Lung (tissue), 12 donors: ENCODE data around the gene ANAPC13. TPM values are rescaled to one million over a fixed set of nuclear protein-coding genes. Genes with fewer than 3 reads are reported as not detected.

ENCODE experiments used
- ATAC-seq: fragments of 200-7000 bp; cut with Tn5 transposase; one replicate; pipeline ENCODE4 v1.9.1; 2020; ENCODE audit warnings: moderate number of reproducible peaks; ENCODE audit not compliant: insufficient read depth, low FRiP score
- DNase-seq, 3 donors: peaks; one replicate each; pipeline ENCODE4 v3.0.0-alpha.2; 2013 to 2017
- H3K27ac ChIP-seq, 2 donors: one replicate each; pipeline ENCODE4 v1.5.1; 2013; ENCODE audit warnings: mild to moderate bottlenecking in 2 of 2, moderate library complexity in 2 of 2, control low read depth in 1 of 2, inconsistent platforms in 1 of 2, low read depth in 1 of 2, low read length in 1 of 2
- H3K27me3 ChIP-seq, 3 donors: one replicate each; pipeline ENCODE4 v1.5.1; 2013; ENCODE audit warnings: low read length in 2 of 3; ENCODE audit not compliant: control insufficient read depth in 3 of 3, insufficient read depth in 3 of 3
- H3K36me3 ChIP-seq, 4 donors: one replicate each; pipeline ENCODE4 v1.5.1; 2013; ENCODE audit warnings: low read length in 4 of 4, mild to moderate bottlenecking in 1 of 4, moderate library complexity in 1 of 4; ENCODE audit not compliant: control insufficient read depth in 4 of 4, insufficient read depth in 4 of 4
- H3K4me1 ChIP-seq, 5 donors: one replicate each; pipeline ENCODE4 v1.5.1; 2013; ENCODE audit warnings: low read length in 5 of 5, mild to moderate bottlenecking in 2 of 5, moderate library complexity in 1 of 5; ENCODE audit not compliant: control insufficient read depth in 5 of 5, insufficient read depth in 5 of 5
- H3K4me3 ChIP-seq: one replicate; pipeline ENCODE4 v1.5.1; 2013; ENCODE audit warnings: mild to moderate bottlenecking, control low read depth, moderate library complexity
- H3K9ac ChIP-seq, 2 donors: one replicate each; pipeline ENCODE4 v1.5.1; 2013; ENCODE audit warnings: low read length in 2 of 2, control low read depth in 1 of 2; ENCODE audit not compliant: insufficient read depth in 1 of 2
- H3K9me3 ChIP-seq, 4 donors: one replicate each; pipeline ENCODE4 v1.5.1; 2013; ENCODE audit warnings: low read length in 3 of 4, mild to moderate bottlenecking in 1 of 4, moderate library complexity in 1 of 4; ENCODE audit not compliant: control insufficient read depth in 4 of 4, insufficient read depth in 3 of 4
- WGBS, 2 donors: extraction: QIAGEN DNeasy Blood & Tissue Kit; methylation state at CpG; one replicate each; pipeline ENCODE4 v1.1.7; 2013; 5-methylcytosine and 5-hydroxymethylcytosine counted together
- polyA plus RNA-seq, 2 donors: library from polyadenylated mRNA; stranded (reverse); fragments of 200-250 nt; gene quantifications; one replicate each; pipeline ENCODE4 v1.2.1, GENCODE V29; 2013
- total RNA-seq, 2 donors: library from RNA; depleted of rRNA in 1 of 2; stranded (reverse); fragments of >200 nt in 1 of 2; gene quantifications; one replicate each; pipeline ENCODE4 v1.2.1, GENCODE V29; 2014 to 2021
- TF ChIP-seq, protein P1 (sequence below): IDR thresholded peaks from 2 replicates; pipeline ENCODE4 v1.5.1; 2012; ENCODE audit warnings: mild to moderate bottlenecking; ENCODE audit errors: control extremely low read depth, extremely low read depth
- donor health status: control.
- donor health status: control.
- donor health status: Bipolar disorder and iron deficiency.
- donor health status: healthy.
- donor health status: DM: yes; HTN: yes; CAD: no.

ANAPC13 gene
- total and polyA plus RNA-seq, 4 donors: 36.9 to 85.2 (median 63.1) TPM

DNA sequence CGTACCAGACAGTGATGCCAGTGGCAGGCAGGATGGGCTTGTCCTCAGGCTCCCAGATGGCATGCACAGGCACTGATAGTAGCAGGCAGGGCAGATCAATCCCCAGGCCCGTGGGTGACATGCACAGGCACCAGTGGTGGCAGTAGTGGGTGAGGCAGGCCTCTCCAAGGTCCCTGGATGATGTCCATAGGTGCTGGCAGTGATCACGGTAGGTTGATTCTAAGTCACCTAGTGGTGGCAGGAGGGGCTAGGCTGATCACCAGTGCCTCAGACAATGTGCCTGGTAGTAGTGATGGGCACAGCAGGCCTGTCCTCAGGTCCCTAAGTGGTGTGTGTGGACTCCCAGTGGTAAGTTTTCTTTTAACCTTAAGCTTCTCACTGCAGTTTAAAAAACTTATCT is 19.7 kb upstream of the ANAPC13 start:
- Histone ChIP-seq H3K4me1 (peaks cover 0 to 2% (median 0%) of the 10 kb centered on the region in 5 donors), H3K4me3 (no peak overlapping the region), H3K9me3 (peaks cover 0 to 3% (median 3%) of the 10 kb centered on the region in 4 donors), H3K27me3 (no peaks in the 10 kb centered on the region), H3K27ac (no peak overlapping the region), H3K36me3 (peaks cover 3 to 14% (median 7%) of the 10 kb centered on the region in 4 donors), H3K9ac (no peak overlapping the region)
- ATAC-seq: no peak
- WGBS, 2 donors: 65 to 67% methylated on average over 3 of the region's 3 CpGs
- no peak for DNase-seq
- TF ChIP-seq, protein P1, sequence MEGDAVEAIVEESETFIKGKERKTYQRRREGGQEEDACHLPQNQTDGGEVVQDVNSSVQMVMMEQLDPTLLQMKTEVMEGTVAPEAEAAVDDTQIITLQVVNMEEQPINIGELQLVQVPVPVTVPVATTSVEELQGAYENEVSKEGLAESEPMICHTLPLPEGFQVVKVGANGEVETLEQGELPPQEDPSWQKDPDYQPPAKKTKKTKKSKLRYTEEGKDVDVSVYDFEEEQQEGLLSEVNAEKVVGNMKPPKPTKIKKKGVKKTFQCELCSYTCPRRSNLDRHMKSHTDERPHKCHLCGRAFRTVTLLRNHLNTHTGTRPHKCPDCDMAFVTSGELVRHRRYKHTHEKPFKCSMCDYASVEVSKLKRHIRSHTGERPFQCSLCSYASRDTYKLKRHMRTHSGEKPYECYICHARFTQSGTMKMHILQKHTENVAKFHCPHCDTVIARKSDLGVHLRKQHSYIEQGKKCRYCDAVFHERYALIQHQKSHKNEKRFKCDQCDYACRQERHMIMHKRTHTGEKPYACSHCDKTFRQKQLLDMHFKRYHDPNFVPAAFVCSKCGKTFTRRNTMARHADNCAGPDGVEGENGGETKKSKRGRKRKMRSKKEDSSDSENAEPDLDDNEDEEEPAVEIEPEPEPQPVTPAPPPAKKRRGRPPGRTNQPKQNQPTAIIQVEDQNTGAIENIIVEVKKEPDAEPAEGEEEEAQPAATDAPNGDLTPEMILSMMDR: no peak

DNA sequence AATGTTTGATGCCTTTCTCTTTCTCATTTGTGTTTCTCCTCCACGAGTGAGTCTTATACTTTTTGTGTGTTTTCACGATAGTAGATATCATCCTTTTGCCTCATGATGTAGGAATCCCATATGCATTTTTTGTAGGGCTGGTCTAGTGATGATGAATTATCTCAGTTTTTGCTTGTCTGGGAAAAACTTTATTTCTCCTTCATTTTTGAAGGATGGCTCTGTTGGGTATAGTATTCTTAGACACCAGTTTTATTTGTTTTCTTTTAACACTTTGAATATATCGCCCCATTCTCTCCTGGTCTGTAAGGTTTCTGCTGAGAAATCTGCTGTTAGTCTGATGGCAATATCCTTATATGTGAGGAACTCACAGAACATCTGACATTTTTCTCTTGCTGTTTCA is 18.3 kb upstream of the ANAPC13 start:
- Histone ChIP-seq H3K27ac (no peak overlapping the region), H3K9ac (no peak overlapping the region), H3K9me3 (peaks cover 0 to 3% (median 3%) of the 10 kb centered on the region in 4 donors), H3K4me3 (no peak overlapping the region), H3K4me1 (peaks cover 0 to 2% (median 0%) of the 10 kb centered on the region in 5 donors), H3K36me3 (peaks cover 2 to 18% (median 3%) of the 10 kb centered on the region in 4 donors), H3K27me3 (no peaks in the 10 kb centered on the region)
- ATAC-seq (no peak), DNase-seq (no peak)
- TF ChIP-seq, protein P1: no peak
- 63 to 67% methylated on average over 3 of the region's 3 CpGs for WGBS, 2 donors

DNA sequence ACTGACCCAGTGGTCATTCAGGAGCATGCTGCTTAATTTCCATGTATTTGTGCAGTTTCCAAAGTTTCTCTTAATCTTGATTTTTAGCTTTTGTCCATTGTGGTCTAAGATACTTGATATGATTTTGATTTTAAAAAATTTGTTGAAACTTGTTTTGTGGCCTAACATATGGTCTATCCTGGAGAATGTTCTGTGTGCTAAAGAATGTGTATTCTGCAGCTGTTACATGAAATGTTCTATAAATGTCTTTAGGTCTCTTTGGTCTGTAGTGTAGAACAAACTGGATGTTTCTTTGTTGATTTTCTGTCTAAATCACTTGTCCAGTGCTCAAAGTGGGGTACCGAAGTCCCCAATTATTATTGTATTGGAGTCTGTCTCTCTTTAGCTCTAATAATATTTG is 17.5 kb upstream of the ANAPC13 start:
- TF ChIP-seq, protein P1: no peak
- DNase-seq (no peak), ATAC-seq (no peak)
- Histone ChIP-seq H3K9me3 (peaks cover 0 to 3% (median 3%) of the 10 kb centered on the region in 4 donors), H3K9ac (no peak overlapping the region), H3K27me3 (no peaks in the 10 kb centered on the region), H3K36me3 (peaks cover 0 to 14% (median under 1%) of the 10 kb centered on the region in 4 donors), H3K4me1 (peaks cover 0 to 2% (median 0%) of the 10 kb centered on the region in 5 donors), H3K27ac (no peak overlapping the region), H3K4me3 (no peak overlapping the region)
- WGBS, 2 donors: 96 to 100% methylated on average over 1 of the region's 1 CpG
